BJ (cell line): Measurements from ENCODE around the gene EXD3. TPM values are rescaled to one million over a fixed set of nuclear protein-coding genes. Genes with fewer than 3 reads are reported as not detected.

ENCODE experiments used
- CTCF ChIA-PET: fragments of 350-600 bp; formaldehyde crosslinking; extraction: SDS; loops from one replicate; lab custom pipeline; 2021; ENCODE audit warnings: antibody characterized with exemption, inconsistent platforms; lab: Yijun Ruan, JAX
- POLR2A ChIA-PET: fragments of 300-600 bp; sonication (Branson Sonifier 250); formaldehyde crosslinking; extraction: SDS; loops from one replicate; lab custom pipeline; 2021; ENCODE audit warnings: antibody characterized with exemption; lab: Charles Lee
- DNase-seq: peaks from one replicate; pipeline ENCODE4 v3.0.0-alpha.2; 2011; ENCODE audit warnings: low read depth
- H3K27me3 ChIP-seq: 2 replicates; pipeline ENCODE4 v1.6.0; 2011; ENCODE audit warnings: low read length; ENCODE audit not compliant: control insufficient read depth, insufficient read depth
- H3K36me3 ChIP-seq: 2 replicates; pipeline ENCODE4 v1.5.1; 2011; ENCODE audit warnings: low read length; ENCODE audit not compliant: control insufficient read depth, insufficient read depth
- H3K4me3 ChIP-seq: 2 replicates; pipeline ENCODE4 v1.5.1; 2011; ENCODE audit warnings: low read depth, mild to moderate bottlenecking, control low read depth, low read length
- CTCF ChIP-seq: IDR thresholded peaks from 2 replicates; pipeline ENCODE4 v1.5.1; 2011; ENCODE audit warnings: low read depth, mild to moderate bottlenecking, control low read depth, inconsistent platforms, low read length, moderate library complexity; ENCODE audit not compliant: insufficient read depth
- polyA plus RNA-seq: library from polyadenylated mRNA; depleted of rRNA; stranded (reverse); fragments of >200 nt; gene quantifications from 2 replicates; pipeline ENCODE4 v1.2.3, GENCODE V29; 2011

The EXD3 gene
- polyA plus RNA-seq, 1 experiment = 5.4 TPM

GRCh38 chr9:137266585-137267453 is 156.1 kb downstream of the EXD3 start:
- POLR2A ChIA-PET = no interaction called here
- DNase-seq = no peak
- Histone ChIP-seq H3K36me3 (peaks cover 28% of the 10 kb centered on the region), H3K4me3 (no peak overlapping the region), H3K27me3 (no peaks in the 10 kb centered on the region)
- no peak for TF ChIP-seq CTCF
- CTCF ChIA-PET = interaction anchor here (1.0 to 3.1 kb wide), 2 partner anchors 30 to 42 kb away, joined by 3 to 9 read pairs; partner anchors contain the start of gene CYSRT1

GRCh38 chr9:137266162-137266527 is 156.8 kb downstream of the EXD3 start:
- Histone ChIP-seq H3K4me3 (no peak overlapping the region), H3K36me3 (peaks cover 28% of the 10 kb centered on the region), H3K27me3 (no peaks in the 10 kb centered on the region)
- TF ChIP-seq CTCF = no peak
- no peak for DNase-seq
- ChIA-PET CTCF (interaction anchor here (3.1 kb wide), 1 partner anchor 29 kb away, joined by 9 read pairs; no protein-coding TSS in a partner anchor), POLR2A (no interaction called here)

- Histone ChIP-seq H3K4me3 (no peak overlapping the region), H3K36me3 (peaks cover 24% of the 10 kb centered on the region), H3K27me3 (no peaks in the 10 kb centered on the region)
- no peak for DNase-seq
- ChIA-PET CTCF (interaction anchor here (0.6 to 3.1 kb wide), 2 partner anchors 29 to 140 kb away, joined by 3 to 9 read pairs; no protein-coding TSS in a partner anchor), POLR2A (no interaction called here)
- TF ChIP-seq CTCF = no peak
Observed at GRCh38 chr9:137265496-137266161, 157.3 kb downstream of the EXD3 start.

- DNase-seq = no peak
- ChIA-PET CTCF (interaction anchor here (3.1 kb wide), 1 partner anchor 27 kb away, joined by 9 read pairs; no protein-coding TSS in a partner anchor), POLR2A (no interaction called here)
- Histone ChIP-seq H3K36me3 (peaks cover 27% of the 10 kb centered on the region), H3K4me3 (no peak overlapping the region), H3K27me3 (no peaks in the 10 kb centered on the region)
- TF ChIP-seq CTCF = no peak
Observed at GRCh38 chr9:137264067-137264466, 158.9 kb downstream of the EXD3 start.

- no peak for TF ChIP-seq CTCF
- H3K4me3 ChIP-seq = no peak overlapping the region
- H3K27me3 ChIP-seq = no peaks in the 10 kb centered on the region
- no peak for DNase-seq
- ChIA-PET CTCF (no interaction called here), POLR2A (no interaction called here)
- peaks cover 25% of the 10 kb centered on the region for H3K36me3 ChIP-seq
Observed at GRCh38 chr9:137263506-137263905, 159.5 kb downstream of the EXD3 start.
